CD4-positive, alpha-beta T cell treated with Interleukin-6 for 4 hours (primary cell): ENCODE data around the gene RASSF5.
A peak's percentile ranks its signal among the peaks of the same experiment; 100 is the strongest.
"Not testable (repeated sequence)": the region's sequence is repeated elsewhere in the genome, so short reads cannot be mapped to it uniquely, and the experiment has no call there.

ENCODE experiments used
- DNase-seq: peaks from one replicate; pipeline ENCODE4 v3.0.0-alpha.2; 2020; ENCODE audit warnings: mixed read lengths

Gene RASSF5

GRCh38 chr1:206590025-206590758, 82.9 kb downstream of the RASSF5 start:
- peak; percentile 72 for DNase-seq

GRCh38 chr1:206591226-206591625, 83.9 kb downstream of the RASSF5 start:
- DNase-seq, result no peak

GRCh38 chr1:206591696-206592095, 84.4 kb downstream of the RASSF5 start:
- no peak for DNase-seq

DNA sequence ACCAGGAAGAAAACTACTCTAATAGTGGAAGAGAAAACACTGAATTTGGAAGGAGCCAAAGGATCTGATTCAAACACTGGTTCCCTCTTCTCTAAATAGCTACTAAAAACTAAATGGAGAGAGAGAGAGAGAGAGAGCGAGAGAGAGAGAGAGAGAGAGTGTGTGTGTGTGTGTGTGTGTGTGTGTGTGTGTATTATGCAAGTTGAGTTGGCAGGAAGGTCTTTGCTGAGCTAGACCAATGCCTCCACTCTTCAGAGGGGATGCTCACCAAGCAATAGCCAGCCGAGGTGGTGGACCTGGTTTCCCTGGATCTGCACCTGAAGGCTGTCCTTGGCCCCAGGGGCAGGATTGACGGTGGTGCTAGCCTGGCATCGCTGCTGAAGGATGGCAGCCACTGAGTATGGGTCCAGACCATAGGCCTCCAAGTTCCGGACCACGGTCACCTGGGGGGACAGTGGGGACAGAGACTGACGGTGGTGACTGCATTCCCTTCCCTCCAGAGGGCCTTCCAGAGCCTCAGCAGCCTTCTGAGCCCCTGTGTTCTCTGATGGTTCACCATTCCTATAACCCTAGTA, 86.1 kb downstream of the RASSF5 start:
- DNase-seq, result no peak

DNA sequence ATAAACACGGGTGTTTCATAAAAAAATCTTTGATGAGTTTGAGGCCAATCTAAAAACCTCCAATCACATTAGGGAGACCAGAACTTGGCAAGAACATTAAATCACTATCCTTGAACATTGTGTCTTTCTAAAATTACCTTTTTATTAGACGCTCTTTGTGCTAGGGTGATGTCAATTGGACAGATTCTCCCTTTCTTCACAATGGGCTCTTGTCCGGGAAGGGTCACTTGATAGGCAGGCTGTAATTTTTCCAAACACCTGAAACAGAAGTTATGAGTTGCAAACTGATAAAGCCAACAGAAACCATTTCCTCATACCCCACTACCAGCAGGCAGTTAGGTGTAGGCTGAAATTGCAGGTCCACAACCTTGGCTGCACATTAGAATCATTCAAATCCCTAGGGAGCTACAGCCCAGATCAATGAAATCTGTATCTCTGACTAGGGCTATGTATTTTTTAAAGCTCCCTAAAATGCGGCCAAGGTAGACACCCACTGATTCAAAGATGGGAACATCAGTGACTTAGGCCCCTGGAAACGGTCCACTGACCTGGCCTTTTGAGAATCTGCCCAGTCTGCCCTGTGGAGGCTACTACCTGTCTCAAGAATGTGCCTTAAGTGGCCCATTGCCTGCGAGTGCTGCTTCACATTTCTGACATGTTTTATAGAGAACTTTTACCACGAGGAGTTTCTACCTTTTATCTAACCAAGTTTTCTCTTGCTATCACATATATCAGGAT, 88.4 kb downstream of the RASSF5 start:
- no peak for DNase-seq

GRCh38 chr1:206596319-206596666, 89.0 kb downstream of the RASSF5 start:
- no peak for DNase-seq

- DNase-seq, result no peak
Measured at GRCh38 chr1:206600527-206600926, 93.2 kb downstream of the RASSF5 start.

GRCh38 chr1:206604861-206605260, 97.5 kb downstream of the RASSF5 start:
- DNase-seq, result no peak

DNA sequence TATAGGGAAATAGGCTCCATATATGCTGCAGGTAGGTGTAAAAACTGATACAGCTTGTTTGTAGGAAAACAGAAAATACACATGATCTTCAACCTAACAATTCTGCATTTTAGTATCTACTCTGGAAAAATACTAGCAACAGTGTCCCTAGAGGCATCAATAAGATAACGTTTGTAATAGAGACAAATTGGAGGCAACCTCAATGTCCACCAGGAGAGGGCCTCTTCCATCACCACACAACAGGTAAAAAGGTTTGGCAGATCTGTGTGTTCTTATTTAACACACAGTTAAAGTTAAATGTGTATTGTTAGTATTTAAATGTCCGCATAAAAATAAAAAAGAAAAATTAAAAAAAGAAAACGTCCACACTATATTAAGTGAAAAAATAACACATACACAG, 99.5 kb downstream of the RASSF5 start:
- no peak for DNase-seq

- peak; percentile 69 for DNase-seq
Measured at GRCh38 chr1:206608108-206608698, 100.9 kb downstream of the RASSF5 start.

DNA sequence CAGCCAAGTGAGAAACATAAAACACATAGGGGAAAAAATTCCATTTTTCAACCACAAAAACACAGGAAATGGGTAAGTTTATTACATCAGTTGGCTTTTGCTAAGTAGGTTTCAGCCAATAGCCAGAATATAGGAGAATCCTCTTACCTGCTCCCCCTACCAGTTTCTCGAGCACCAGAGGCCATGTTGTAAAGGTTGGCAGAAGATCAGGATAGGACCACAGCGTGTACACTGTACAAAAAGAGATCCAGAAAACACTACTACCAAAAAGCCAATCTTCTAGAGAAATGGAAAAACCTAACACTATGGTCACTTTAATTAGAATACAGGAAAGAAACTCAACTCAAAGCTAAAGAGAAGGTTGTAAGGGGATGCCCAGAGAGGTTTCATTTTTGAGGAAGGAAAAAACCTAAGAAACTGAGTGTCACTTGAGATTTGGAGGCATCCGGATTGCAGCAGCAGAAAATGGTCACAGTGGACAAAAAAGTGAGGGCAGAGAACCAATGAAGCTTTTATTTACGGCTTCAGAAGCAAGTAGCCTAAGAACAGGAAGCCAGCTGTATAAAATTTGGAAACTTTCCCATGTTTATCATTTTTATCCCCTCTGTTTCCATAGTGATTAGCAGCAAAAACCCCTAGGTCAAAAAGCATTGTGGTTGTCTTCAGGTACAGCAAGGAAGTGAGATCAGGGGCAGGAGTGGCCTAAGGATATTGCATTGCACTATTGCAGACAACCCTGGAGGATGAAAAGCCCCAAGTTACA, 102.1 kb downstream of the RASSF5 start:
- no peak for DNase-seq

DNA sequence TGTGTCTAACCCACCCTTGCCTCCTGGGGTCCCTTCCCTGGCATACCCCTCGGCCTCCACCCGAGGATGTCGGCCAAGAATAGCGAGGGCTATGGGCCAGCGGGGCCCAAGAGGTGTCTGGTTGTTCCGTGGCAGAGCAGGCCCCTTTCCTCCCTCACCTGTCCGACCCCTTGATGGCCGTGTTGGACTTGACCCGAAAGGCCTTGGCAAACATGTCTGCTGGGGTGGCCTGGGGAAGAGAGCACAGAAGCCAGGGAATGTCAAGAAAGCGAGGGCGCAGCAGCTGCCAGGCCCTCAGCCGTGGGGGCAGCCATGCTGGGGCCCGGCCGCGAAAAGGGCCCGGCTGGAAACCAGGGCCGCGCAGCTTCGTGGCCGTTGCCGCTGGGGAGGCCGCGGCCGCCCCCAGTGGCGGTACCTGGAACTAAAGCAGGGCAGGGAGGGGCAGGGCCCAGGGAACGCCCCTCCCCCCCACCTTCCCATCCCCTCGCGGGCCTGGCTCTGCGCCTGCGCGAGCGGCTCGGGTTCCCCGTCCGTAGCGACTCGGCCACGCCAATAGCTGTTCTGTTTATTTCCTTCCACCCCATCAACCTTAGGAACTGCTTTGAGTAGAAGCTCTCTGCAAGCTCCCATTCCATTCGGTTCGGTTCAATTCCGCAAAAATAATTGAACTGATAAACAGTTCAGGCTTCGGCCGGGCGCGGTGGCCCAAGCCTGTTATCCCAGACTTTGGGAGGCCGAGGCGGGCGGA, 105.0 kb downstream of the RASSF5 start, which contains the start of gene EIF2D:
EIF2D (minus strand) TSS at position 337 of the 748 bp plus-strand sequence; CDS start at position 214, 123 bp downstream.
- DNase-seq, result peak; percentile 95

- not testable (repeated sequence) for DNase-seq
Measured at GRCh38 chr1:206626396-206626795, 119.1 kb downstream of the RASSF5 start.

DNA sequence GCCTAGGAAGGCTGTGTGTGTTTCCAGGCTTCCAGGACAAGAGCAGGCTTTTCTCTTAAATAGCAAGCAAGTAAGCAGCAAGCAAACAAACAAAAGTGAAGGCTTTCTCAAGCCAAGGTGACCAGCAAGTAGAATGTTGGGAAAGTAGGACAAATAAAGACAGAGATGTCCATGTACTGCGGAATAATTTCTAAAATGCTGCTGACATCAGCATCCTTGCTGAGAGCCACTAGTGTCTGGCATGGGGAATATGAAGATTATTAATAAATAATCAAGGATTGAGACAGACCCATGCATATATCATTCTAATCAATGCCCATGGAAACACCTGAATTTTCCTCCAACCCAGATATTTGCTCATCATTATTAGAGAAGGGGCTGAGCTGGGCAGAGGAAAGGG, 121.6 kb downstream of the RASSF5 start:
- DNase-seq, result no peak

- DNase-seq, result peak; percentile 9
Measured at GRCh38 chr1:206631085-206631509, 123.8 kb downstream of the RASSF5 start.

GRCh38 chr1:206633708-206634121, 126.4 kb downstream of the RASSF5 start:
- DNase-seq, result no peak

GRCh38 chr1:206634365-206635079, 127.2 kb downstream of the RASSF5 start:
- DNase-seq, result peak; percentile 79

DNA sequence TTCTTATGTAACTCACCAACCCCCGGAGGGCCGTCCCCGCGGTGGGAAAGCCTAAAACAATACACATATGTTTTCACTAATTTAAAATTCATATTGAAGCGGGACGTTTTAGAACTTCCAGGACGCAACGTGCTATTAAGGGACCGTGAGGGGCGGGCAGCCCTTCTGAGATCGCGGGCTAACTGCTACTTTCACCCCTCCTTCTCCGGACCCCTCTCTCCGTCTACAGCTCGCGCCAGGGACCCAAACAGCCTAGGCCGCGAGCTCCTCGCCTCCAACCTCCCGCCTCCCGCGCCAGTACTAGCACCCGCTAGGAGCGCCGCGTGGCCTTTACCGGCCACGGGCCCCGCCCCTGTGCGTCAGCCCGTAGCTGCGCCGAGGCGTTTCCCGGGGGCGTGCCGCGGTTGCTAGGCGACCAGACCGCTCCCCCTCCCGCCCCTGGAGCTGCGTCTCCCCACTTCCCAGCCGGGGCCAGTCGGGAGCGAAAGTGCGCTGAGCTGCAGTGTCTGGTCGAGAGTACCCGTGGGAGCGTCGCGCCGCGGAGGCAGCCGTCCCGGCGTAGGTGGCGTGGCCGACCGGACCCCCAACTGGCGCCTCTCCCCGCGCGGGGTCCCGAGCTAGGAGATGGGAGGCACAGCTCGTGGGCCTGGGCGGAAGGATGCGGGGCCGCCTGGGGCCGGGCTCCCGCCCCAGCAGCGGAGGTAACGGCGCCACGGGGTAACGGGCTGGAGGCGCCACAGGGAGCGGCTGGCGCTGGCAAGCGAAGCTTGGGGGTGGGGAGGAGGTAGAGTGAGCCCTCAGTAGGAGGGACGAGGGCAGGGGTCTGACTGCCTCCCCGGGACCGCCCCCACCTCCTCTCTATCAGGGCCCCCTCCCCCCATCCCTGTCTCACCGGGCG, 128.0 kb downstream of the RASSF5 start, which contains the start of gene DYRK3:
DYRK3 (plus strand) TSS at position 457 of the 898 bp plus-strand sequence; CDS start at position 625, 168 bp downstream.
- peak; percentile 94 for DNase-seq

- DNase-seq, result peak; percentile 3
Measured at GRCh38 chr1:206635978-206636345, 128.6 kb downstream of the RASSF5 start.

DNA sequence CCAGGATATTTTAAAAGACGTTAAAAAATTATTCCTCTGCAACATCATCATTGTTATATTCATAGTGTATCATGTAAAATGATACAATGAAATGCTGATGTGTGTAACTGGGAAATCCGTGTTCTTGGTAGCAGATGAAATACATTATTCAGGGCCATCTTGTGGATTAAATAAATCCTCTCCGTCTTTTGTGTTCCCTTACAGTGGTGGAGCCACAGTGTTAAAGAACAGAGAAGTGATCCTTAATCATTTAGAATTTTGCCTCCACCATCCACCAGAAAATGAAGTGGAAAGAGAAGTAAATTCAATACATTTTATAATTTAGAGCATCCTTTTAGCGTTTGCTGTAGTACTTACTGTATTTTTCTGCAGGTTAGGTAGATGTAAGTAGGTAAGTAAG, 129.3 kb downstream of the RASSF5 start:
- DNase-seq, result no peak
